ENCODE results near the gene TM2D1. TPM values are rescaled to one million over a fixed set of nuclear protein-coding genes. Genes with fewer than 3 reads are reported as not detected.

Gene TM2D1
- total RNA-seq: 34.7 and 58.9 TPM in 2 replicates

GRCh38 chr1:61724813-61725694, at the start of gene TM2D1:
TM2D1 (minus strand) TSS chr1:61725141; CDS start chr1:61725120, 21 bp downstream.

DNA sequence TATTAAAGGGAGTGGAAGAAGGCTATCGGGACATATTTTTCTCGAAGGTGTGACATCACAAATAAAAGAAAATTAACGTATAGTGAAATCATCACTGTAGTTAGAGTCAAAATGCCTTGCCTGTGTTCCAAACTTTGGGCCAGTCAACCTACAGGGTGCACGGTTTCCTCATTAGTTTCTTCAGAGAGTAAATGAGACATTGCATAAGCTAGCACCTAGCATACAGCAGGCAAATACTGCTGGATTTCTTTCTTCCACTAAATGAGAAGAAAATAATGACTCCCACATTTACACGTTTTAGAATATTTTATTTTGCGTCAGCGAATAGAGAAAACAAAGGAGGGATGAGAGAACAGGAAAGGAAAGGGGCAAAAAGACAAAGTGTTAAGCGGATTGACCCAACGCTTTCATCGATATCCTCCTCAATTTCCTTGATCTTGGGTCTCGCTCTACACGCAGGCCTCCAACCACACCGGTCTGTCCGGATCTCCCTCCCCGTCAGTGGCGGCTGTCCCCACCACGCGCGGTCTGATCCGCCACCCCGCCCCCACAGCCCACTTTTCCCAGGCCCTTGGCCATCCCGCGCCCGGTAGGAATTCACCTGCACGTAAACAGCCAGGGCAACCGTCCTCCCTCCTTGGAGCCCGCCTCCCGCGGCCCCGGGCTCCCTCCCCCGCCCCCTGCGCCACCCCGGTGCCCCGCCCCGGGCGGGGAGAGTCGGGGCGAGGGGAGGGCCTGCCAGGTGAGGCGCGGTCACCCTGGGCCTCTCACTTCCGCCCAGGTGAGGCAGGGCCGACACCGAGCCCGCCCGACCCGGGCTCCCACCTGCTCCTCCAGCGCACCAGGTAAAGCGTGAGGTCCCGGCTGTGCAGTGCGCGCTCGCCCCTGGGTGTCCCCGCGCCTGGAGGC, 17.0 kb upstream of the TM2D1 start, which contains the start of gene PATJ:
TSS of gene PATJ (plus strand) at position 770 of the 909 bp plus-strand sequence. CDS start 20,413 bp downstream, outside the sequence.

Other genes with a start within 250 kb of the TM2D1 start
- gene PATJ, start 17.3 kb upstream of the TM2D1 start, total RNA-seq: 35.1 and 56.1 TPM in 2 replicates

Data from placental epithelial cell (primary cell).